Measurements from ENCODE around the gene CEACAM7. TPM values are rescaled to one million over a fixed set of nuclear protein-coding genes. Genes with fewer than 3 reads are reported as not detected.

Gene CEACAM7
- total and polyA plus RNA-seq, 7 donors: 0.49 to 1,079 (median 142) TPM; not detected in 1

- H3K4me1 ChIP-seq: no peaks in the 10 kb centered on the region
- intact Hi-C loops (cut with DNase I): no loop called here
- TF ChIP-seq, protein P1, sequence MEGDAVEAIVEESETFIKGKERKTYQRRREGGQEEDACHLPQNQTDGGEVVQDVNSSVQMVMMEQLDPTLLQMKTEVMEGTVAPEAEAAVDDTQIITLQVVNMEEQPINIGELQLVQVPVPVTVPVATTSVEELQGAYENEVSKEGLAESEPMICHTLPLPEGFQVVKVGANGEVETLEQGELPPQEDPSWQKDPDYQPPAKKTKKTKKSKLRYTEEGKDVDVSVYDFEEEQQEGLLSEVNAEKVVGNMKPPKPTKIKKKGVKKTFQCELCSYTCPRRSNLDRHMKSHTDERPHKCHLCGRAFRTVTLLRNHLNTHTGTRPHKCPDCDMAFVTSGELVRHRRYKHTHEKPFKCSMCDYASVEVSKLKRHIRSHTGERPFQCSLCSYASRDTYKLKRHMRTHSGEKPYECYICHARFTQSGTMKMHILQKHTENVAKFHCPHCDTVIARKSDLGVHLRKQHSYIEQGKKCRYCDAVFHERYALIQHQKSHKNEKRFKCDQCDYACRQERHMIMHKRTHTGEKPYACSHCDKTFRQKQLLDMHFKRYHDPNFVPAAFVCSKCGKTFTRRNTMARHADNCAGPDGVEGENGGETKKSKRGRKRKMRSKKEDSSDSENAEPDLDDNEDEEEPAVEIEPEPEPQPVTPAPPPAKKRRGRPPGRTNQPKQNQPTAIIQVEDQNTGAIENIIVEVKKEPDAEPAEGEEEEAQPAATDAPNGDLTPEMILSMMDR (IDR thresholded peaks at IDR 0.05): no peak
- no peak for TF ChIP-seq POLR2A (IDR thresholded peaks at IDR 0.05)
- TF ChIP-seq EP300 (IDR thresholded peaks at IDR 0.05): no peak
- TF ChIP-seq POLR2AphosphoS5 (IDR thresholded peaks at IDR 0.05): no peak
- peaks cover 0 to 3% (median 0%) of the 10 kb centered on the region in 3 donors for H3K27me3 ChIP-seq
- H3K4me3 ChIP-seq: no peak overlapping the region
- no peaks in the 10 kb centered on the region for H3K9me3 ChIP-seq
- no peaks in the 10 kb centered on the region for H3K36me3 ChIP-seq
- no peak for DNase-seq
- H3K27ac ChIP-seq: no peak overlapping the region
- 84 to 88% methylated on average over 3 of the region's 3 CpGs for WGBS, 2 donors
Measured at GRCh38 chr19:41720103-41720502, 32.0 kb upstream of the CEACAM7 start.

GRCh38 chr19:41718761-41719160 is 30.7 kb upstream of the CEACAM7 start:
- intact Hi-C loops (cut with DNase I): no loop called here
- Histone ChIP-seq H3K4me1 (no peaks in the 10 kb centered on the region), H3K36me3 (no peaks in the 10 kb centered on the region), H3K4me3 (no peak overlapping the region), H3K27me3 (peaks cover 0 to 6% (median 0%) of the 10 kb centered on the region in 3 donors), H3K9me3 (no peaks in the 10 kb centered on the region), H3K27ac (no peak overlapping the region)
- no peak for TF ChIP-seq POLR2A (IDR thresholded peaks at IDR 0.05)
- no peak for TF ChIP-seq POLR2AphosphoS5 (IDR thresholded peaks at IDR 0.05)
- no peak for TF ChIP-seq EP300 (IDR thresholded peaks at IDR 0.05)
- TF ChIP-seq, protein P1 (IDR thresholded peaks at IDR 0.05): no peak
- no peak for DNase-seq
- WGBS, 2 donors: 88 to 90% methylated on average over 6 of the region's 6 CpGs

DNA sequence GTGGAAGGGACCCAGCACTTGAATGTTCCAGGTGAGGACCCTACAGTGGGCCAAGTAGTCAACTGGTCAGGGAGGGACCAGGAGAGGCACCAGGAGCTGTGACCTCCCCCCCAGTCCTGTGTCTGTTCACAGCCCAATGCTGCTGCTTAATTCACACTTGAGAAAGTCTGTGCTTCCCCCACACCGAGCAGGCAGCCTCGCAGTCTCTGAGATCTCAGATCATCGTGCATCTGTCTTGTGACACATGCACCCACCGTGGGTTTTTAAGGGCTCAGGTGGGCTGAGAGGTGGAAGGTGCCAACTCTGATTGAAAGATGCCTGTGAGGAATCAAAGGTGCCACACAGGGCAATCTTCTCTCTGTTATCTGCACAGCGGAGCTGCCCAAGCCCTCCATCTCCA is 26.5 kb upstream of the CEACAM7 start:
- H3K27me3 ChIP-seq: peaks cover 0 to 6% (median 0%) of the 10 kb centered on the region in 3 donors

DNA sequence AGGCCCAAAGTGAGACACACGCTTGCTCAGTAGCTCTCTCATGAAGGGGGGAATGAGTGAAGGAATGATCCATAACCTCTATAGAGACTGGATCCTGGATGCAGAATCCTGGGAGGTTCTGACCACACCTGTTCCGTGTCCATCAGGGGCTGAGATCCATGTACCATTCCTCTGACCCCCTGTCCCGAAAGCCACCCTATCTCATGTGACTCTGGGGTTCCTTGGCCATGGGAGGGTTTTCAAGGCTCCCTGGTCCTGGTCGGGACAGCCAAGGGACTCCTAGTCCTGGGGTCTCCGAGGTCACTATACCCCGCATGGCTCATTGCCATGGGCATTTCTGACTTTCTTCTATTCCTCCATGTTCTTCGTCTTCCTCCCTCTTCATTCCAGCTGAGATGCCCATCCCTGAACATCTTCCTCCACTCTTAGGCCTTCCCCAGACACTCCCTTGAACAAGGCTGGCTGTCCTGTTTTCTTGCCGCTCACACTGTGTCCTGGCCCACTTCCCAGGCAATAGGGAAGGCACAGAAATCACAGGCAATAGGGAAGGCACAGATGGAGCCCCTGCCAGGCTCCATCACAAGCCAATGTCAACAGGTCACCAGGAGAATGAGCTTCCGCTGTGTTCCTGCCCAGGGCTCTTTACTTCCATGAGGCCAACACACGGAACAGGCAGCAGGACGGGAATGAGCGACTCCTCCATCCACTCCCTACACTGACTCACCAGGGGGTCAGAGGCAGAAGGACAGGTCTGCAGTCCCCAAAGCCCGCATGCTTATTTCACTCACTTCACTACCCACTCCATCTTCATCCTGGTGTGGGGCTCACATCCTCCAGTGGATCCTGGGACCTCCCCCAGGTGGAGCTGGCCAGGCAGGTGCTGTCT is 23.5 kb upstream of the CEACAM7 start:
- no peaks in the 10 kb centered on the region for H3K9me3 ChIP-seq
- no peak overlapping the region for H3K27ac ChIP-seq
- H3K4me3 ChIP-seq: no peak overlapping the region
- no peaks in the 10 kb centered on the region for H3K36me3 ChIP-seq
- WGBS, 2 donors: 15 to 63% methylated on average over 13 of the region's 13 CpGs
- H3K27me3 ChIP-seq: peaks cover 0 to 22% (median 7%) of the 10 kb centered on the region in 3 donors
- no peaks in the 10 kb centered on the region for H3K4me1 ChIP-seq
- intact Hi-C loops (cut with DNase I): no loop called here
- DNase-seq: no peak
- TF ChIP-seq POLR2AphosphoS5 (IDR thresholded peaks at IDR 0.05): no peak
- TF ChIP-seq, protein P1 (IDR thresholded peaks at IDR 0.05): no peak
- TF ChIP-seq POLR2A (IDR thresholded peaks at IDR 0.05): no peak
- TF ChIP-seq EP300 (IDR thresholded peaks at IDR 0.05): no peak

More for the DNA sequence above, 26.5 kb upstream of the CEACAM7 start:
- Histone ChIP-seq H3K27ac (no peak overlapping the region), H3K9me3 (no peaks in the 10 kb centered on the region), H3K4me1 (no peaks in the 10 kb centered on the region), H3K36me3 (no peaks in the 10 kb centered on the region), H3K4me3 (no peak overlapping the region)
- 77 to 83% methylated on average over 5 of the region's 5 CpGs for WGBS, 2 donors
- DNase-seq: no peak
- intact Hi-C loops (cut with DNase I): no loop called here
- TF ChIP-seq, protein P1 (IDR thresholded peaks at IDR 0.05): no peak
- TF ChIP-seq POLR2A (IDR thresholded peaks at IDR 0.05) (no peak), POLR2AphosphoS5 (IDR thresholded peaks at IDR 0.05) (no peak), EP300 (IDR thresholded peaks at IDR 0.05) (no peak)

Data from sigmoid colon (tissue), 7 donors.